GM12865 (cell line): ENCODE results near the gene PRKAA1.

Experiments
- DNase-seq: peaks from one replicate; pipeline ENCODE4 v3.0.0; 2010; ENCODE audit warnings: low read depth
- H3K4me3 ChIP-seq: 2 replicates; pipeline ENCODE4 v1.5.1; 2011; ENCODE audit warnings: mild to moderate bottlenecking, low read depth, low read length, control low read depth
- TF ChIP-seq, protein P1 (sequence below): IDR thresholded peaks from 2 replicates; pipeline ENCODE4 v1.5.1; 2011; ENCODE audit warnings: low read length, control low read depth, low read depth, inconsistent platforms; ENCODE audit not compliant: insufficient read depth; ENCODE audit errors: missing control alignments

The PRKAA1 gene

GRCh38 chr5:40755407-40756365 is 42.5 kb downstream of the PRKAA1 start, which contains the start of gene TTC33:
Gene TTC33, minus strand, starts transcription at chr5:40755961. Its CDS starts 8,943 bp downstream, at chr5:40747018.
- H3K4me3 ChIP-seq: peak within 1 kb of the TSS; percentile 73
- peak; percentile 97 for DNase-seq
- TF ChIP-seq, protein P1, sequence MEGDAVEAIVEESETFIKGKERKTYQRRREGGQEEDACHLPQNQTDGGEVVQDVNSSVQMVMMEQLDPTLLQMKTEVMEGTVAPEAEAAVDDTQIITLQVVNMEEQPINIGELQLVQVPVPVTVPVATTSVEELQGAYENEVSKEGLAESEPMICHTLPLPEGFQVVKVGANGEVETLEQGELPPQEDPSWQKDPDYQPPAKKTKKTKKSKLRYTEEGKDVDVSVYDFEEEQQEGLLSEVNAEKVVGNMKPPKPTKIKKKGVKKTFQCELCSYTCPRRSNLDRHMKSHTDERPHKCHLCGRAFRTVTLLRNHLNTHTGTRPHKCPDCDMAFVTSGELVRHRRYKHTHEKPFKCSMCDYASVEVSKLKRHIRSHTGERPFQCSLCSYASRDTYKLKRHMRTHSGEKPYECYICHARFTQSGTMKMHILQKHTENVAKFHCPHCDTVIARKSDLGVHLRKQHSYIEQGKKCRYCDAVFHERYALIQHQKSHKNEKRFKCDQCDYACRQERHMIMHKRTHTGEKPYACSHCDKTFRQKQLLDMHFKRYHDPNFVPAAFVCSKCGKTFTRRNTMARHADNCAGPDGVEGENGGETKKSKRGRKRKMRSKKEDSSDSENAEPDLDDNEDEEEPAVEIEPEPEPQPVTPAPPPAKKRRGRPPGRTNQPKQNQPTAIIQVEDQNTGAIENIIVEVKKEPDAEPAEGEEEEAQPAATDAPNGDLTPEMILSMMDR: peak; percentile 44

DNA sequence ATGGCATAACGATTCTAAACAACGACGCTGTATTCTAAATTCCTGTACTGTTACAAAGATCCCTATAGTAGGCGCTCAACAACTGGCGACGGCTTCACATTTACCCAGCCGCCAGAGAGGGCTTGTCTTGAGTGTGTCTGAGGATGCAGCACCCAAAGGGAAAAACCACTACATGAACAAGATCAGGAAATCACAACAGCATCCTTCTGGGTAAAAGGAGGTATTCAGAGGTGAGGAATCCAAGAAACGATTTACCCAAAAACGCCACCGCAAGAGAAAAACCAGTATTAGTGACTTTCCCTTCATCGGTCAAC is 43.1 kb downstream of the PRKAA1 start:
- peak; percentile 85 for DNase-seq
- H3K4me3 ChIP-seq: peak overlapping the region; percentile 73

GRCh38 chr5:40754381-40755092 is 43.6 kb downstream of the PRKAA1 start:
- peak overlapping the region; percentile 73 for H3K4me3 ChIP-seq
- peak; percentile 22 for DNase-seq
- TF ChIP-seq, protein P1: no peak

More for the DNA sequence above, 43.1 kb downstream of the PRKAA1 start:
- TF ChIP-seq, protein P1: peak; percentile 68

DNA sequence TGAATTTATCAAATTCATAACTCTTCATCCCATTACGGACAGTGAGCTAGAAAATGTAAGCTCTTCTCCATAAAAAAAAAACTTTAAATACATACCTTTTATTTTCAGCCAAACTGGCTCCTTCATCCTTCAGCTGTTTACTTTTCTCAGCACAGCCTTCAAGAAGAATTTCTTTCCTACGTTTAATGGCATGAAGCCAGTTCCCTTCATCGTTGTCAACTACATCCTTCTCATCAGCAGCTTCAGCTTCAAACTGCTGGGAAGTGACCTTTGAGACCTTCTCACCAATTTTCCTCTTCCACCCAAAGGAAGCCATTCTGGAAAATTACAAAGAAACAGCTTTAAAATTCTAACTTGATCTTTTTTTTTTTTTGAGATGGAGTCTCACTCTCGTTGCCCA is 51.5 kb downstream of the PRKAA1 start:
- TF ChIP-seq, protein P1: no peak
- no peak for DNase-seq
- H3K4me3 ChIP-seq: no peak overlapping the region

GRCh38 chr5:40743771-40744170 is 54.4 kb downstream of the PRKAA1 start:
- no peak overlapping the region for H3K4me3 ChIP-seq
- TF ChIP-seq, protein P1: no peak
- no peak for DNase-seq

DNA sequence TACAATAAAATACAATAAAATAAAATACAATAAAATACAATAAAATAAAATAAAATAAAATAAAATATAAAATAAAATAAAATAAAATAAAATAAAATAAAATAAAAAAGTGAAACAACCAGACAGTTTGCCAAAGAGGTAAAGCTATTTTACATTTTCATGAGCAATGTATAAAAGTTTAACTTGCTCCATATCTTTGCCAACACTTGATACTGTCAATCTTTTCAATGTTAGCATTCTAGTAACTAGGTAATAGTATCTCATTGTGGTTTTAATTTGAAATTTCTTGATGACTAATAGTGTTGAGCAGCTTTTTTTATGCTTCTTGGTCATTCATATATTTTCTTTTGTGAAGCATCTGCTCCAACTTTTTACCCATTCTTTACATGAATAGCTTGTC is 59.7 kb downstream of the PRKAA1 start:
- DNase-seq: no peak
- TF ChIP-seq, protein P1: no peak
- no peak overlapping the region for H3K4me3 ChIP-seq
